NCI-H187 treated with DMSO at 0.1 percent for 48 hours (cell line): ENCODE results near the gene HPCAL1.

Experiments
- DNase-seq: peaks from one replicate; lab custom pipeline; 2025; lab: John Stamatoyannopoulos, UW

Gene HPCAL1

DNA sequence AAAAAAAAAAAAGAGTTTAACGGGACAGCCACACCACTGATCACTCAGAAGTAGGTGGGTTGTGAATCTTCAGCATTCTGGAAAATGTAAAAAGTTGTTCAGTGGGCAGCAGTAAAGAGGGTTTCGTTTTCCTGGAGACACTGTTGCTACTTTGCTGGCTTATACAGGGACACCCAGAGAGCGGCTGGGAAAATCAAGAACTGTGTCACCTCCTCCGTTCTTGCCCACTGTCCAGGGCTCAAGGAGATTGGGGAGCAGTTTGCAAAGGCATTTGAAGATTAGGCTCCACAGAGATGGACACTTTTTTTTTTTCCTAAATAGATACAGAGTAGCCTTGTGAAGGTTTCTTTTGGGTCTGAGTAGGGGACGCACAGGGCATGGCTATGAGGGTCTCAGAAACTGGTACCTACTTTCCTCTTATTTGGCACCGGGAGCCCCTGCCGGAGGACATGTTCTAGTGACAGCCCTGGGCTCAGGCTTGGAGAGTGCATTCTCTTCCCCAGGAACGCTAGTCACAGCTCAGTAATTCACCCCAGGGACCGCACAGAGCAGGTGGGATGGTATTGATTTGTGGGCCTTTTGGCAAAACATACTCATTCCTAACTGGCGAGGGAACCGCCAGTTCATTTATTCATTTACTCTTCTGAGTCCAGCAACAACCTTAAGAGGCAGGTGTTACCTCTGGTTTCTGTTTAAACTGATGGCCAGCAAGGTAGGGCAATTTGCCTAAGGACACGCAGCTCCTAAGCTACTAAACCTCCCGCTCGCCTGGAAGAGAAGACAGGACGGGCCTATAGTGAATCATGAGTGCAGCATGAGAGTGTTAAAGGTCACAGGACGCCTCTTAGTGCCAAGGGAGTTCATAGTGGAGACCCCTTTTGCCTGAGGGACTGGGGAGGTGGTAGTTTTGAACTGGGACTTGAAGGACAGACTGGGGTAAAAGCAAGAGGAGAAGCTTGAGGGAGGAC, 53.1 kb downstream of the HPCAL1 start:
- peak; percentile 85 for DNase-seq

DNA sequence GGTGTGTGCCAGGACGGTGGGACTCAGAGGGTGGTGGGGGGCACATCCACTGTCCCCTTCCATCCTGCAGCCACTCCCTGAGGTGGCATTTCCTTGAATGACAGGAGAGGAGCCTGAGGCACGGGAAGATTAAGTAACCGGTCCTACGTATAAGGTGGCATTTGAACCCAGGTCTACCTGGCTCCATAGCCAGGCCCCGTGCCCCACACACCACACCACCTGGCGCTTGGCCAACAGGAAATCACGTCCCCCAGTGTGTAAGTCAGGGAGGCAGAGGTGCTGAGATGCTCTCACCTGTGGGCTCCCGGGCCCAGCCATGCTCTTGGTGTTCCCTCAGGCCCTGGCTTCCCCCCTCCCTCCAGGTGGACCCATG, 53.7 kb downstream of the HPCAL1 start:
- DNase-seq = no peak

DNA sequence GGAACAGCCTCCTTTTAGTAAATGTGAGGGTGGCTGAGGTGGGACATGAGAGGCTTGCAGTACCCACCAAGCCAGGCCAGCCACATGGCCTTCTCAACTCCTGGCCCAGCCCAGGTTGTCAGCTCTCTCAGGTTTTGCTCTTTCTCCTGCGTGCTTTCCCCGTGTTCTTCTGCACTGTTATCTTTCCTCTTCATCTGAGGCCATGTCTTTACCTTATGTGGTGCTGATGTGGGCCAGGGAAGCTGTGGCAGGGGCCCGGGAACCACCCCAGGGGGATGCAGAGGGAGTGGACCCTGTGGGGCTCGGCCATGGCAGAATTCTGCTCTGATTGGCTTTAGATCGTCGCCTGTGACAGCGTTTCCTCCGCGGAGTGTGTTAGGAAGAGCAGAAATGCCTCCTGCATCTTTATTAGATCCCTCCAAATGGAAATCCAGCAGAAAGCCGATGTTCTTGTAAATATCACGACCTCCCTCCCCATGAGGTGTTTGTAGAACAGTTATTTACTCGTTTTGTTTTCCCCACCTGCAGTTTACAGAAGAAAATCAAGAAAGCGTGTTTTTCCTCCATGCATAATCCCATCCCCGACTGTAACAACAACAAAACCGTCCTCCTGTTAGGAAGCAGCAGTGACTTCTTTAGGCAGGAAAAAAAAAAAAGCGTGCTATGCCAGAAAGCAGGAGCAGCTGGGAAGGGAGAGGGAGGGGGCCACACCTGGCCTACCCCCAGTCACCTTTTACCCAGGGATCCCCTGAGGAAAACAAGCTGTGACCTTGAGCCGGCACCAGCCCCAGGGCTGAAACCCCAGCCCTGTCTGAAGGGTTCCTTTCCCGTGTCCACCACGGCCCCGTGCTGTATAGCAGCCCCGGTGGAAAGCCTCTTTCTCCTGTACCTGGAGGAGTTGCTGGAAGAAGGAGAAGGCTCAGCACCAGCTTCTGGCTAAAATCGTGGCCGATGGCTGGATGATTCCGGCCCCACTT, 54.8 kb downstream of the HPCAL1 start:
- DNase-seq = no peak

DNA sequence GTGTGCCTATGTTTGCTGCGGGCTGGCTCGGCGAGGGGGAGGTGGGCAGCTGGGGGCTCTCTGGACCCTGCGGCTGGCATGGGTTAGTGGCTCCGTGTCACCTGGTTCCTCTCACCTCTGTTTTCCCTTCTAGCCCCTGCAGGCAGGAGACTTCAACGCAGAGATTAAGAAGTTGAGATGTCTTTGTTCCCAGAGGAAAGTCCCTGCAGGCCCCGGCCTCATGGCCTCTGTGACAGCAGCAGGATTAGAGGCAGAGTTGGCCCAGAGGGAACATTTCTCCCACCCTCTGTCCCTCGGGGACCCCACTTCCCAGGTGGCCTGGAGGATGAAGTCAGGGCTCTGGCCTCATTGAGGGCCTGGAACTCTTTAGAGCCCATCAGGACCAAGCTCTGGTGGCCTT, 56.5 kb downstream of the HPCAL1 start:
- no peak for DNase-seq

DNA sequence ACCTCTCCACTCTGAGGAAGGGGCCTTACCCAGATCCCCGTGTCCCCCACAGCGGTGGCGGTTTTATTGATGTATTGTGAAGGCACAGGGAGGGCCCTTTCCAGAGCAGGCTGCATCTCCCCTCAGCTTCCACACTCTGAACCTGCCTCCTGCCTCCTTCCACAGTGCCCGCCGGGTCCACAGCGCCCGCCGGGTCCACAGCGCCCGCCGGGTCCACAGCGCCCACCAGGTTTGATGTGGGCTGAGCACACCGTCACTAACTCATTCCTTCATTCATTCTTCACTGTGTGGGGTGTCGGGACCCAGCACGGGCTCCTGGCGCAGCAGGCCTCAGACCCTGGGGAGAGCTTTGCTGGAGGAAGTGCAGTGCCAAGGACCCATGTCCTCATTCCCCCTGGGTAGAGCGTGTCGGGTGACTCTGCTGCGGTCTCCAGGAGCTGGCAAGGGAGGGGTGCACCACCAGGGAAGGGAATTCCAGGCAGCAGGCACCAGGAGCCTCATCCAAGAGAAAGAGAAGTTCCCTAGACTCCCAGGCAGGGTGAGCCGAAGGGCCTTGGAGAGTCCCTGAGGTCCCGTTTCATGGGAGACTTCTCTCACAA, 57.1 kb downstream of the HPCAL1 start:
- no peak for DNase-seq

DNA sequence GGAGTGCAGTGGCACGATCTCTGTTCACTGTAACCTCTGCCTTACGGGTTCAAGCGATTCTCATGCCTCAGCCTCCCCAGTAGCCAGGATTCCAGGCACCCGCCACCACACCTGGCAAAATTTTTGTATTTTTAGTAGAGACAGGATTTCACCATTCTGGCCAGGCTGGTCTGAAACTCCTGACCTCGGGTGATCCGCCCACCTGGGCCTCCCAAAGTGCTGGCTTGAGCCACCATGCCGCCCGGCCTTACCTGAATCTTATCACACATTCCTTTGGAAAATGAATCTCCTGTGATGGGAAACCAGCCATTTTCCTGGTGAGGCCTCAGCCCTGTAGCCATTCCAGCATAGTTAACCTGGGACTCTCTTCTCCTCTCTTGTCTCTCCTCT, 57.8 kb downstream of the HPCAL1 start:
- DNase-seq = no peak

DNA sequence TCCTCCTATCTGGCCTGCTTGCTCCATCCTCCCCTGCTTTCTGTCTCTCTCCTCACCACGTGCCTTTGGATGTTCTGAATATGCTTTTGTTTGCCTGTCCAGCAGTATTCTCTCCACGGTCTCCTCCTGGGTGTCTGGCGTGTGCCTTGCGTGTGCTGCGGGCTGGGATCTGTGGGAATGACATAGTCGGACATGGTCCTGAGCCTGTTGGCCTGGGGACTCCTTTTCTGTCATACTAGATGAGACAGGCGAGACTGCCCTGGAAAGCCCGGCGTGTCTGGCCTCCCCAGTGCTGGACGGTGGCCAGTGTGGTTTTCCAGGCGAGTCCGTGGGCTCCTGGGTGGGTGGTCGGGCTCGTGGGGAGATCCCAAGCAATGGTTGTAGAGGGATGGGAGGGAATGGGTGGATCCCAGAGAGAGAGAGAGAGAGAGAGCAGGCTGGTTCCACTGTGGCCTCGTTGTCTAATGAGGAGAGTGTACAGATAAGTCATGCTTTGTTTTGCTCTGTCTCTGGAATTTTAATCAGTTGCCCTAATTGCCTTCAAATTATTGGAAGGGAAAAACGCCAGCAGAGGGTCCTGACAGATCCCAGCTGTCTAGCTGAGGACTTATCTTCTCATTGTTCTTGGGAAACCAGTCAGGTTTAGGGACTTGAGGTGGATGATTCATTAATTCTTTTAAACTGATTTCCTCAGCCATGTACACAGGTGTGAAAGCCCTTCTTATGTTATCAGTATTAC, 58.3 kb downstream of the HPCAL1 start:
- DNase-seq = no peak

DNA sequence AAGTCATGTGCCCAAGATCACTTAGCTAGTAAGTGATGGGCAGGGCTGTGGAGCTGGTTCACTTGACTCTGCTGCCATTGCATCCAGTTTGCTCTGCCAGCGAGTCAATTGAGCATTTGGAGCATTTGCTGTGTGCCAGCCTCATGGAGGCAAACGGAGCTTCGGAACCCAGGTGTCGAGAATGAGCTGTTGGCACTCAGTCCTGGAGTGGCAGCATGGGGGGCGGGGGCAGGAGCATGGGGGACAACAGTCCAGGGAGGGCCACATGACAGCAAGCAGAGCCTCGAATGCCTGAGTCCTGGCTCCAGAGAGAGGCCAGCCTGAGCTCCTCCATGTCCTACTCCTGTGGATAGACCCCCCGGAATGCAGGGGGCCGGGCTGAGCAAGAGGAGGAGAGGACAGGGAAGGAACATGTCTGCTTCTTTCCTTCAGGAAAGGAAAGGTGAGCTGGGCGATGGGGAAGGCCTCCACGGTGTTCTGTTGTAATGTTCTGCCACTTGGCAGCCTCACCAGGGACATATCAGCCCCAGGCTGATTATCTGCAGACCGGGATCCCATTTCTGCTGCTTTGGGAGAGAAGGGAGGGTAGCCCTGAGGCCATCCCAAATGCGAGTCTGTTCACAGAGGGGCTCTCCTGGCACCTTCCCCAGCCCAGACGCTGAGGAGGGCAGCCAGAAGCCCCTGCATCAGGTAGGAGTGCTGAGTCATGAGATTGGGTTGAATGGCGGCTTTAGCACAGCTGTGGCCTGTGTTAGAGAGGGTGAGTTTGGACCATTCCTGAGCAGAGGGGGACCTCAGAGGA, 59.6 kb downstream of the HPCAL1 start:
- DNase-seq = no peak

DNA sequence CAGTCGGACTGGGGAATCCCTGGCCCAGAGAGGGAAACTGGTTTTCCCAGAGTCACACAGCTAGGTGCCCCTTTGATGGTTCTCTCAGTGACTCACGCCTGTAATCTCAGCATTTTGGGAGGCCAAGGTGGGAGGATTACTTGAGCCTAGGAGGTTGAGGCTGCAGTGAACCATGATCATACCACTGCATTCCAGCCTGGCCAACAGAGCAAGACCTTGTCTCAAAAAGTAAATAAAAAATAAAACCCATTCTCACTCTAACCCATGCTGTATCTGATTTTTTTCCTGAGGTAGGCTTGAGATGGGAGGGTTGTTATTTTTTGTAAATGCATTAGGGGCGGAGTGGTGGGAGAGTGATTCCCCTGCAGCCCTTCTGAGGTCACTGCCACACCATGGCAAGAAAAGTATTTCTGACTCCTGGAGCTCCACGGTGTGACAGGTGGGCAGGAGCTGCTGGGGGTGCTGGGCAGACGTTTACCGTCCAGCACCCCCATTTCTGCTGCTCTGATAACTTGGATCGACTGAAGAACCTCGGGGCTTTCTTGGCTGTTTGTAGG, 60.3 kb downstream of the HPCAL1 start:
- no peak for DNase-seq

DNA sequence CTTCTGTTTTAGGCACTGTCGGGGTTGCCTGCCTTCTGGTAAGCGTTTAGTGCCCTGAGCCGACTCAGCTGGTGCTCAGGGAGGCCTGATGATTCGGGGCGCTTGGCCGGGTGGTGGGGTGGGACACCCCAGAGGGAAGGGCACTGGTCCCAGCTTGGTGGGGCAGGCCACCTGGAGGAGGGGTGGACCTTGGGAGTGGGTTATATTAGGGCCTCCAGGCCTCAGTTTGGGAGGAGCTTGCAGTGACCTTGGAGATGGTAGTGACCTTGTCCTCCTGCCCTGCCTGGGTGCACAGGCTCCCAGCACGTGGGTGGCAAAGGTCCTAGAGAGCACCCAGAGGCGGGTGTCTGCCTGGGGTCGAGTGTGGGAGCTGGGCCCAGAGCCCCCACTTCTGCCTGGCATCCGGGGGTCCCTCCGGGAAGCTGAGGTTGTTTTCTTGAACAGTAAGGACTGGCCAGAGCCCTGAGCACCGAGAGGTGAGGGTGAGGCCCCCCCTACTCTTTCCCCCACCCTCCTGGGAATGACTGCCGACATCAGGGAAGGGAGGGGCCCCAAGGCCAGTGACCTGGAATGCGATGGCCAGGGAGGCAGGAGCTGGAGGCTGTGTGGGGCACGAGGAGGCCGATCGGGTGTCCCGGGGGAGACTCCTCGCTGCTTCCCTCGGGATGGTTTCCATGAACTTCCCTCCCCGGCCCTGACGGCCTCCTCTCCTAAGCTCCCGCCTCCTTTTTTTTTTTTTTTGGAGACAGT, 61.3 kb downstream of the HPCAL1 start:
- no peak for DNase-seq

DNA sequence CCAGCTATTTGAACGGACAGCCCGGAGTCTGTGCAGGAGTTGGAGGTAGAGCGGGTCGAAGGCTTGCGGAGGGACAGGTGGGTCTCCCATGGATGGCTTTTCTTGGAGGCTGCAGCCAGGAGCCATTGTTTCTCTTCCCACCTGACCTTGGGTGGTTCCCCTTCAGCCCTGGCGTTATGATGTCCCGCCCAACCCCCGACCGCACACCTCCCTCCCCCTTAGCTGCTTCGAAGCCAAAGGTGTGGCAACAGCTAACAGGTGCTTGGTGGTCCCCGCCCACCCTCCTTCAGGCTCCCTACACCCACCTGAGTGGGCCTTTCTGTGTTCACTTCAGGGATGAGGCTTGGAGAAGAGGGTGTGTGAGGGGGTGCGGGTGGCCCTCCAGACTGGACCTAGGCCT, 62.7 kb downstream of the HPCAL1 start:
- no peak for DNase-seq

DNA sequence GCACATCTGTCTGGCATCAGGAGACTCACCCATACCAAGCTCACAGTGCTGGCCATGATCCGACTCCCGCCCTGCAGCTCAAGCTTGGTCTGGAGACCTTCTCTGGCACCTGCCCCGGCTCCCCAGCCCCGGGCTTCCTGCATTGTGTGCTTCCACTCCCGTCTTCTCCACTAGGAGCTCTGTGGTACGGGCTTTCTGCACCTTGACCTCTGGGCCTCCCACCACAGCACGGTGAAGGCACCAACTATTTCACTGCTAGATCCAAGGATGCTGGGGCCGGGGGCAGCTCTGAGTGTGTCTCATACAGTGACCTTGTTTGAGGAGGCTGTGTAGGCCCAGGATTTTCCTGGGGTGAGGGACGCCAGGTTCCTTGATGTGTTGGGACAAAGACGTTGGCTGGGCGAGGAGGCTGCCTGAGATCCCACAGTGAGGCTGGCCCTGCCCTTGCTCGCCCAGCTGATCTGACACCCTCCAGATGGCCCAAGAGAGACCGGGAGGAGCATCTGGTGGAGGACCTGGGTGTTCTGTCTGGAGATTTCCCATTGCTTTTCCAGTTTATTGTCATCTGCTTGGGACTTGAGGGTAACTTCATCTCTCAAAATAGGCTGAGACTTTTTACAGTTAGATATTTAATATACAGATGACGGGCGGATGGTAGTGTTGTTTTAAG, 64.0 kb downstream of the HPCAL1 start:
- DNase-seq = no peak

DNA sequence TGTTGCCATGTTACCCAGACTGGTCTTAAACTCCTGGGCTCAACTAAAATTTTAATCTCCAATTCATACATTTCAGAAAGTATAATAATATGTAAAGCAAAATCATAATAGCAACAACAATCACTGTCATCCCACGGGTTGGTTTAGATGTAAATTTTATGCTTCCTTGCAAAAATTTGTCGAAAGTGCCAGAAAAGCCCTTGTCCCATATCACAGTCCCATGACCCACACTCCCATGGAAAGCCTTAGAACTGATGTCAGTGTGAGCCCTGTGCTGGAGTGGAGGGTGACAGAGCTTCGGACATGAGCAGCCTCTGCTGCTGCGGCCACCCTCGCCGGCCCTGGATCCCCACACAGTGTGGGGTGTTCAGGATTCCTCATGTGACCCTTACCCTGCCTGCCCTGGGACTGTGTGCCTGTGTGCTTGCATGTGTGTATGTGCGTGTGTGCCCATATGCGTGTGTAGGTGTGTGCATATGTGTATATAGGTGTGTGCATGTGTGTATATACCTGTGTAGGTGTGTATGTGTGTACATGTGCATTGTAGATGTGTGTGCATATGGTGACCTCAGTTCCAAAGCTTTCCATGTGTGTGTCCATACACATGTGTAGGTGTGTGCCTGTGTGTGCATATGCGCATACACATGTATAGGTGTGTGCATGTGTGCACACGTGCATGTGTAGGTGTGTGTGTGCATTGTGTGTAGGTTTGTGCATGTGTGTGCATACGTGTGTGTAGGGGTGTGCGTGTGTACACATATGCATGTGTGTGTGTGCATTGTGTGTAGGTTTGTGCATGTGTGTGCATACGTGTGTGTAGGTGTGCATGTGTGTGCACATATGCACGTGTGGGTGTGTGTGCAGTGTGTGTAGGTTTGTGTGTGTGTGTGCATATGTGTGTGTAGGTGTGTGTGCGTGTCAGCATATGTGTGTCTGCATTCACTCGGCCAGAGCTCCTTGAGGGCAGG, 65.1 kb downstream of the HPCAL1 start:
- no peak for DNase-seq

DNA sequence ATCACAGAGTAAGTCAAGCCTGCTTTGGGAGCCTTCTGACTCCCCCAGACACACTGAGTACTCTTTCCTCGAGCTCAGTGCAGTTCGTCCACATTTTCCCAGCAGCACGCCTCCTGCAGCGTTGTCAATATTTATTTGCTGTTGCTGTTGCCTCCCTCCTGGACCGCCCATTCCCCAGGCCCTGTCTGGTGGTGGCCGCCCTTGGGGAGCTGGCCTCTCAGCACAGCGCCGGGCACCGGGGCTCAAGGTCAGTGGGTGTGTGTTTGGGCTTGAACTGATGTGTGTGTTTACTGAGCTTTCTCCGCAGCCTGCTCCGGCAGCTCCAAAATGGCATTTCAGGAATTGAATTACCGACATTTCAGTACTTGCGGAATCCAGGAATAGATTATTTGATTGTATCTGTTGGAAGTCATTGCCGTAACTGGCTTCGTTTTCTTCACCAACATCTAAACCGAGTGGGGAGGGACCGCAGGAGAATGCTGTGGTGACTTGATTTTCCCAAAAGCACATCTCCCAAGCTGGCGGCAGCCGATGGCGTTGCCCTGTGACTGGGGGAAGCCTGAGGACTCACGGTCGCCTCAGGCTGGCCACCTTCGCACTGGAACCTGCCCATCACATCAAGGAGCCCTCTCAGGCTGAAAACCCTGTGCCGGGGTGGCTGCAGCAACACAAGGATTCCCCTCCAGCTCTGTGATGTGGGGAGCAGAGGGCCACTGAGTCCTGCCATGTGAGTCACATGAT, 66.0 kb downstream of the HPCAL1 start:
- DNase-seq = no peak

DNA sequence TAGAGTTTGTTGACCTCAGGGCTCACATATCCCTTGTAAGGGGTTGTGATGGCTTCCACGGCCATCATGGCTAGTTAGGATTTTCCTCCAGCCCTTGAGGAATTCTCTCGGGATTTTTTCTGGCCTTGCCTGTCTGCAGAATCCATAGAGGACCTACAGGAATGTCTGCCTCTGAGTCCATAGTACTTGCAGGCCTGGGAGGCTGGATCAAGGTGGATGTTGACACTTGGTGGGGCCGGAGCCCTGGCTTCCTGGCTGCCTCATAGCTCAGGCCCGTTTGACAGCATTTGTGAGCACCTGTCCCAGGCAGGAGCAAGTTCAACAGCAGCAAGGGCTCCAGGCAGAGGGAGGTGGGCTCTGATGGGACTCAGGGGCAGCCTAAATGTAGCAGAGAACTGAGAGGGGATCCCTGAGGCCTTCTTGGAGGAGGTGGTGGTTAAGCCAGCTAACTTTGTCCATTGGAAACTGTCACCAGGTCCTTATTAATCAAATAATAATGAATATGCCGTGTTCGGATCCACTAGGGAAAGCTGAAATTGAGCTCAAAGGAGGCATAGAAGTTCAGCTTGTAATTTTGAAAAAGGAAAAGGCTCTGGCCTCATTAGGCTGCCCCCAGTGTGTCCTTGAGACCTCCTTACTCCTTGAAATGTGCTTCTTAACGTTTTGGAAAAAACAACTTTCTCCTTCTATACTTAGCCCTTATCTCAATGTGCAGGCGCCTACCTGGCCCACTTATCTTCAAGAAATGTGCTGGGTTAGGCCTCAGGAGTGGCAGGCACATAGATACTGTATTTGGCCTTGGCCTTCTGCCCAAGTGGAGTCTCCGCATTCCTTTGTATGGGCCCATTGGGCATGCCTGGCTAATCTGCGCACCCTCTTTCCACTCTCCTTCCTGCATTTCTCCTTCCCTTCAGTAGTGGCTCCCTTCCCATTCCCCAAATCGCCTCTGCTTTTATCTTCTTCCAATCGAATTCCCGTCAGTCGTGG, 66.9 kb downstream of the HPCAL1 start:
- DNase-seq = no peak

DNA sequence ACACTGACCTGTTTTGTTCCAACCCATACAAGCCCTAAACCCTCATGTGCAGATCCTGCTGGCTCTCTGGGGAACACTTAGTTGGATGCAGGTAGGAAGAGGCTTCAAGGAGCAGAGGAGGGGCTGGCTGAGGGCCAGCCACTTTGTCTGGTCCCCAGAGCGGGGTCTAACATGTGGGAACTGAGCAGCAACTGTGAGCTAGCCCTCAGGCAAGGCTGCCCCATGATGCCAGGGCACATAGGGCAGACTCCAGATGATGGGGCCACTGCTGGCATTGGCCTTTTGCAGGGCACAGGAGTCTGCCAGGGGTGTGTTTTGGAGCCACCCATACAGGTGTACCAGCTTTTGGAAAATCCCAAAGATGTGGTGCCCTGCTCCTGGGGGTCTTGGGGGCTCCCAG, 67.7 kb downstream of the HPCAL1 start:
- no peak for DNase-seq
